ENCODE data around the gene PAX6.

PAX6 gene

DNA sequence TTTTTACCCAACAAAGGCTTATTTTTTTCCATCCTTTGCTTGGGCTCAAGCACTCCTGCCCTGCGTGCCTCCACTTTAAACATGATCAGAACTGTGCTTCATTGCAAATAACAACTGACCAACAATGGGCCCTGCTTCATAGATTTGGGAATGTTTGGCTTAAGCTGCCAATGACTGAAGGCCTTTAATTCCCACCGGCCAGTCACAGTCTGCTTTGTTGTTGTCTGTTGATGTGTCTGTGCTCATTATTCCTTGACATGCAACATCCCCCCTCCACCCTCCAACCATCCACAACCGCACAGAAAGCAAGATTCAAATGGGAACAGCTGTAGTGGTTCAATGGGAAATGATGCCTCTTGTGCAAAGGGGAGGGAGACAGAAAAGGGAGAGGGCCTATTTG, 23.0 kb downstream of the PAX6 start:
- TF ChIP-seq, protein P1, sequence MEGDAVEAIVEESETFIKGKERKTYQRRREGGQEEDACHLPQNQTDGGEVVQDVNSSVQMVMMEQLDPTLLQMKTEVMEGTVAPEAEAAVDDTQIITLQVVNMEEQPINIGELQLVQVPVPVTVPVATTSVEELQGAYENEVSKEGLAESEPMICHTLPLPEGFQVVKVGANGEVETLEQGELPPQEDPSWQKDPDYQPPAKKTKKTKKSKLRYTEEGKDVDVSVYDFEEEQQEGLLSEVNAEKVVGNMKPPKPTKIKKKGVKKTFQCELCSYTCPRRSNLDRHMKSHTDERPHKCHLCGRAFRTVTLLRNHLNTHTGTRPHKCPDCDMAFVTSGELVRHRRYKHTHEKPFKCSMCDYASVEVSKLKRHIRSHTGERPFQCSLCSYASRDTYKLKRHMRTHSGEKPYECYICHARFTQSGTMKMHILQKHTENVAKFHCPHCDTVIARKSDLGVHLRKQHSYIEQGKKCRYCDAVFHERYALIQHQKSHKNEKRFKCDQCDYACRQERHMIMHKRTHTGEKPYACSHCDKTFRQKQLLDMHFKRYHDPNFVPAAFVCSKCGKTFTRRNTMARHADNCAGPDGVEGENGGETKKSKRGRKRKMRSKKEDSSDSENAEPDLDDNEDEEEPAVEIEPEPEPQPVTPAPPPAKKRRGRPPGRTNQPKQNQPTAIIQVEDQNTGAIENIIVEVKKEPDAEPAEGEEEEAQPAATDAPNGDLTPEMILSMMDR (IDR thresholded peaks at IDR 0.05; ENCODE audit: borderline replicate concordance, insufficient read depth, low read depth, low read length): no peak
- no peak overlapping the region for H3K4me3 ChIP-seq (ENCODE audit: low read depth, low read length)

DNA sequence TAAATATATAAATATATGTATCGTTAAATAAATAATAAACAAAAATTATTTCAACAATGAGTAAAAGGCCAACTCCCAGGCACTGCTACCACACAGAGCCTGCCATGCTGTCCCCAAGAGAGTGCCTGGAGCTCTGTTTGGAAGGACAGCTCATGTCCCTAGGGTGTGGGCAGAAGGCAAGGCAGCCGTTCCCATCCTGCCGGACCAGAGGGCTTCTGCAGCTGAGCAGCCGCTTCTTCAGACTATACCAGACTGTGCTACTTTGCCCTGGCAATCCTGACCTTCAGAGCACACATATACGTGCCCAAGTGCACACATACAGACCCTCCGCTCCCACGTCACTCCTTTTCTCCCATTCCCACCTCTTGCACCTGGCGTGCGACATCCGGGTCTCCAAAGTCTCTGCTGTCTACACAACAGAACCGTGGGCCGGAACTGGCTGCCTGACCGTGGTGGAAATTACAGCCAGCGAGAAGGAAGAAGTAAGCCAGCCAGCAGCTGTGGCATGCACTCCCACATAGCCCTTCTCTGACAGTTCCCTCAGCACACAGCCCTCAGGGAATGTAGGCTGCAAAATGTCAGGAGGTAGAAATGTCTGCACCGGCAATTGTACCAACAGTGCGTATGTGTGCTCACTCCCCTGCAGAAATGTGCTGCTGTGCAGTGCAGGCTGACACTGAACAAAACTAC, 24.0 kb downstream of the PAX6 start:
- TF ChIP-seq, protein P1 (IDR thresholded peaks at IDR 0.05; ENCODE audit: borderline replicate concordance, insufficient read depth, low read depth, low read length): no peak
- no peak overlapping the region for H3K4me3 ChIP-seq (ENCODE audit: low read depth, low read length)

DNA sequence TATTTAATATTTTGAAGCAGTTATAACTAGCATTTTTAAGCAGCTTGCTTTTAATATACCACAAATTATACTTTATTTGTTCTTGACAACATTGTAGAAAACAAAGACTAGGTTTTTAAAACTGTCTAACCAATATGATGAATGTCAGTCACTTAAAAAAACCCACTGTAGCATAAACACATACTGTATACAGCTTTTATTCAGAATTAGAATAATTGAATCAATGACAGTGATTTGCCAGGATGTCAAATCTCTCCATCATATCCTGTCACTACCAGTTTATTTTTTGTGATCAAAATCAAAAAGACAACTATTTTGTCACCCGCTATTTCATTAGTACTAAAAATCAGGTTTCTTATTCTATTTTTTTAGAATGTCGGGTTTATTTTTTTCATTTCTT, 26.5 kb downstream of the PAX6 start:
- TF ChIP-seq, protein P1 (IDR thresholded peaks at IDR 0.05; ENCODE audit: borderline replicate concordance, insufficient read depth, low read depth, low read length): no peak
- H3K4me3 ChIP-seq (ENCODE audit: low read depth, low read length): no peak overlapping the region

DNA sequence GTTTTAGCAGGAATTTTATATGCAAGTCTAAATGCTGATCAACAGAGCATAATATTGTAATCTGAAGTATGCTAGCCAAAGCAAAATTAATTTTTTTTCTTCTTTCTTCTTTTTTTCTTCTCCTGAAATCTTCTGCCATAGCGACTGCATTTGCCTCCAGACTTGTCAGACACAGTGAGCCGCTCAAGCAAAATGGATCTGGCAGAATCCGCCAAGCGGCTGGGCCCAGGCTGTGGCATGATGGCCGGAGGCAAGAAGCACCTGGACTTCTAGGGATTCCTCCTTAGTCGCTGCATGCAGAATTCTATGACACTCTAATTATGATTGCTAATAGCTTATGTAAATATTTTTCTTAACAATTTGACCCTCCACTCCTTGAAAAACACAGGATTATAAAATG, 27.9 kb downstream of the PAX6 start:
- H3K4me3 ChIP-seq (ENCODE audit: low read depth, low read length): no peak overlapping the region
- TF ChIP-seq, protein P1 (IDR thresholded peaks at IDR 0.05; ENCODE audit: borderline replicate concordance, insufficient read depth, low read depth, low read length): no peak

DNA sequence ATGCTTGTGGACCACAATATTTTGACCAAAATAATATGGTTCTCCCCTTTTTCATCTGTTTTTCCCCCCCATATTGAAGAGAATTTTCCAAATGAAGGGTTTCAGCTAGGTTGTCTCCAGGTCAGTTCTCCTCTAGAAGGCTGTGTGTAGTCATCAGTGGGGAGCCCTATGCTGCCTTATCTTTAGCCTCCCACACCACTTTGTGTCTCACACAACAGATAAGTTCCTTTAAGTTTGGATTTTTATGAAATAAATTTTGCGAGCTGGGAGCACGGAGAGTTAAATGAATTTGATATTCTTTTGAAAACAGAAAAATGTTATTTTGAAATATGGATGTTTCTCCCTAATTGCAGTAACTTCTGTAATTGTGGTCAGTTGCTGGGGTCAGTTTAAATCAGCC, 28.9 kb downstream of the PAX6 start:
- TF ChIP-seq, protein P1 (IDR thresholded peaks at IDR 0.05; ENCODE audit: borderline replicate concordance, insufficient read depth, low read depth, low read length): no peak
- H3K4me3 ChIP-seq (ENCODE audit: low read depth, low read length): no peak overlapping the region

DNA sequence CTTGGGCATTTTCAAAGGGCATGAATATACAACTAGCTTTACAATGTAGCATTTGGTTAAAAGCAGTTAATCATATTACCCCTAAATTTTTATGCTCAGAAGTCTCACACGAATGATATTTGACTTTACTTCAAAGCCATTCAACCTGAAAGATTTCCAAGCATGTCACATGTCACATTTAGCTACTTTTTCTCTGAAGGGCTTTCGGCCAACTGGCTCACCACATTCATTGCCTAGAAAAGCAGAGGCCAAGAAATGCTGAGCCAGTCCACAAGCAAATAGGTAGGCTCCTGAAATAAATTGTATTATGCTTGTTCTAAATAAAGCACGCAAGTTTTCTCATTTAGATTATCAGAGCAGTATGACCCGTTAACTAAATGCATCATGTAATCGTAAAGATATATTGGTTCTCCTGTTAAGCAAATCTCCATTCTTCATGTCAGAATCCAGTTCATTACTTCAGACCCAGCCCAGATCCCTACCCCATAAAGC, 30.6 kb downstream of the PAX6 start:
- TF ChIP-seq, protein P1 (IDR thresholded peaks at IDR 0.05; ENCODE audit: borderline replicate concordance, insufficient read depth, low read depth, low read length): no peak
- no peak overlapping the region for H3K4me3 ChIP-seq (ENCODE audit: low read depth, low read length)

DNA sequence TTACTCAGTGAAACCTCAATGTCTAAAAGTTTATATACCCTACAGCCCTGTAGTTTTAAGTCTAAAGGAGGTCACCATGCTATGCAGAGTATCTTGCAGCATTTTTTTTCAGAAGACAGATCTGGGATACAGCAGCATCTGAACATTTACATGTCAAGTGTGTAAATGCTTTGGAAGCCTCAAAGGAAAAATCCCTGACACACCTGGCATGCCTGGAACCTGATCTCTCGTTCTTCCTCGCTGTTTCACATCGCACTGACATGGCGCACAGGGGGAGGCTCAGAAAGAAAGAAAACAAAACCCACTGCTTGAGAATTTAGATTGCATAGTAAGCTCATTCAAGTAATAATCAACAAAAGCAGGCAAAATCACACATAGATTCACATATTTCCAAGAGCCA, 31.0 kb downstream of the PAX6 start:
- TF ChIP-seq, protein P1 (IDR thresholded peaks at IDR 0.05; ENCODE audit: borderline replicate concordance, insufficient read depth, low read depth, low read length): no peak
- no peak overlapping the region for H3K4me3 ChIP-seq (ENCODE audit: low read depth, low read length)
